ENCODE results near the gene OLFM2. TPM values are rescaled to one million over a fixed set of nuclear protein-coding genes. Genes with fewer than 3 reads are reported as not detected.

Gene OLFM2
- total RNA-seq, 1 experiment from 2014 or later, result 75.6 TPM

- Mint-ChIP-seq H3K4me3 (no peak overlapping the region), H3K27me3 (ENCODE audit: low read depth) (no peaks in the 10 kb centered on the region), H3K4me1 (peaks cover 5 to 6% of the 10 kb centered on the region in 2 experiments), H3K9me3 (no peaks in the 10 kb centered on the region), H3K36me3 (ENCODE audit: insufficient read depth in 1 of 3, low read depth in 3 of 3) (peaks cover 19 to 60% (median 49%) of the 10 kb centered on the region in 3 experiments; a peak in 6 of 7 replicates), H3K27ac (no peak overlapping the region)
- Histone ChIP-seq H3K79me1 (ENCODE audit: insufficient read depth, low read depth, low read length, poor library complexity, severe bottlenecking) (no peaks in the 10 kb centered on the region), H4K5ac (ENCODE audit: insufficient read length, low read depth, low read length) (no peak overlapping the region), H3K4ac (ENCODE audit: low read depth, low read length) (no peak overlapping the region), H3K9me3 (ENCODE audit: control insufficient read depth, low read depth, low read length) (no peaks in the 10 kb centered on the region), H2BK12ac (ENCODE audit: insufficient read length, low read depth, low read length) (no peak overlapping the region), H2BK120ac (ENCODE audit: low read depth, low read length, poor library complexity, severe bottlenecking) (no peak overlapping the region), H3K18ac (ENCODE audit: insufficient read length, low read depth, low read length) (no peak overlapping the region), H3K79me2 (ENCODE audit: insufficient read depth, low read length) (no peaks in the 10 kb centered on the region), H3K4me2 (ENCODE audit: insufficient read depth, insufficient read length, low read length) (no peak overlapping the region), H3K23me2 (ENCODE audit: insufficient read length, low read depth, low read length, poor library complexity, severe bottlenecking) (no peaks in the 10 kb centered on the region), H4K20me1 (ENCODE audit: control insufficient read depth, insufficient read depth, insufficient read length) (no peaks in the 10 kb centered on the region), H4K8ac (replicated peaks; ENCODE audit: insufficient read length, low read depth, low read length) (no peak overlapping the region), H2BK20ac (ENCODE audit: low read depth, low read length, poor library complexity, severe bottlenecking) (no peak overlapping the region), H3K23ac (ENCODE audit: insufficient read length, low read depth, low read length) (no peak overlapping the region), H2AK5ac (ENCODE audit: insufficient read length, low read length) (no peak overlapping the region), H4K91ac (ENCODE audit: insufficient read length, low read depth, low read length) (no peak overlapping the region), H3K56ac (ENCODE audit: insufficient read length, low read depth, low read length) (no peak overlapping the region), H3T11ph (ENCODE audit: low read length) (no peak overlapping the region), H3K9ac (ENCODE audit: extremely low read depth, insufficient read length, low read length) (no peak overlapping the region), H3K14ac (ENCODE audit: insufficient read depth, low read length) (no peak overlapping the region), H2BK5ac (ENCODE audit: insufficient read length, low read length) (no peak overlapping the region), H3K27me3 (ENCODE audit: insufficient read depth, low read length) (no peaks in the 10 kb centered on the region), H2BK15ac (ENCODE audit: low read depth, low read length) (no peak overlapping the region), H2AFZ (ENCODE audit: low read length) (no peak overlapping the region), H3K4me1 (ENCODE audit: insufficient read depth, low read length) (no peaks in the 10 kb centered on the region), H3K27ac (ENCODE audit: insufficient read length, low read depth, low read length) (no peak overlapping the region)
- no peak for DNase-seq
- no peak for TF ChIP-seq CTCF (conservative IDR thresholded peaks at IDR 0.05)
- WGBS (ENCODE audit: extremely low coverage, insufficient read length, low lambda C conversion rate), result no CpG with 5 or more reads among the region's 9 CpGs
These were observed 79.7 kb downstream of the OLFM2 start for GRCh38 chr19:9856609-9857008.
